Activated T-cell treated with anti-CD3 and anti-CD28 coated beads, Interleukin-2, amount 50 U/mL, for 24 hours (primary cell): ENCODE results near the gene CHST11.

Experiments used
- DNase-seq: peaks from one replicate; pipeline ENCODE4 v3.0.0-alpha.2; 2020
- H3K27ac Mint-ChIP-seq: 2 replicates; pipeline ENCODE4 v1.8.0; 2020; ENCODE audit warnings: mild to moderate bottlenecking, mixed read lengths
- H3K27me3 Mint-ChIP-seq: 2 replicates; pipeline ENCODE4 v1.8.0; 2020; ENCODE audit warnings: mixed read lengths
- H3K36me3 Mint-ChIP-seq: 2 replicates; pipeline ENCODE4 v1.8.0; 2020; ENCODE audit warnings: low read depth, mixed read lengths
- H3K4me1 Mint-ChIP-seq: 2 replicates; pipeline ENCODE4 v1.8.0; 2020; ENCODE audit warnings: low read depth, mixed read lengths
- H3K4me3 Mint-ChIP-seq: 2 replicates; pipeline ENCODE4 v1.8.0; 2020; ENCODE audit warnings: mild to moderate bottlenecking, moderate library complexity, mixed read lengths
- H3K9me3 Mint-ChIP-seq: 2 replicates; pipeline ENCODE4 v1.8.0; 2020; ENCODE audit warnings: mixed read lengths

The CHST11 gene

DNA sequence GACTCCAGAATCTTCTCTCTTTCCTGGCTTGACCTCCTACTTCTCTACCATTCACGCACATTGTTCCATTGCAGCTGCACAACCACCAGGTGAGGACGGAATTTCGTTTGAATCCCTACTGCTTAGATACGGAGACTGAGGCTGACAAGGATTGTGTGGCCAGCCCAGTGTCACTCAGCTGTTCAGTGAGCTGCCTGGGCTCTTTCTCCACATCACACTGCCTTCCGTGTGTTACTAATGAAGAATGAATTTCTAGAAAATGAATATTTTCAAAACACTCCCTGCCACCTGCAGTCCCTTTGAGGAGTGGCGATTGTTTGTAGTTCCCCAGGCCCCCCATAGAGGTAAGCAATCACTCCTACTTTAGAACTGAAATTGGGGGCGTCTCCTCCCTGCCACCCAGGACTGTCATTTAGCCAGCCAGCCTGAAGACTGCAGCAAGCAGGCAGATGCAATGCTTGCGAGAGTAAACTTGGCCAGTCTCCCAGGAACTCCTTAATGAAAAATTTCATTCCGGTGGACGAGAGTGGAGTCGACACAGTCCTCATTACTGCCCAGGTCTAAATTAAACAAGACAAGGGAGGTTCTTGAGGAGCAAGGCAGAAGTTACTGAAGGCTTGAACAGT, 261.7 kb downstream of the CHST11 start:
- Mint-ChIP-seq H3K9me3 (no peaks in the 10 kb centered on the region), H3K4me1 (peaks cover 51% of the 10 kb centered on the region), H3K4me3 (no peak overlapping the region), H3K27me3 (no peaks in the 10 kb centered on the region), H3K27ac (no peak overlapping the region), H3K36me3 (no peaks in the 10 kb centered on the region)
- no peak for DNase-seq

DNA sequence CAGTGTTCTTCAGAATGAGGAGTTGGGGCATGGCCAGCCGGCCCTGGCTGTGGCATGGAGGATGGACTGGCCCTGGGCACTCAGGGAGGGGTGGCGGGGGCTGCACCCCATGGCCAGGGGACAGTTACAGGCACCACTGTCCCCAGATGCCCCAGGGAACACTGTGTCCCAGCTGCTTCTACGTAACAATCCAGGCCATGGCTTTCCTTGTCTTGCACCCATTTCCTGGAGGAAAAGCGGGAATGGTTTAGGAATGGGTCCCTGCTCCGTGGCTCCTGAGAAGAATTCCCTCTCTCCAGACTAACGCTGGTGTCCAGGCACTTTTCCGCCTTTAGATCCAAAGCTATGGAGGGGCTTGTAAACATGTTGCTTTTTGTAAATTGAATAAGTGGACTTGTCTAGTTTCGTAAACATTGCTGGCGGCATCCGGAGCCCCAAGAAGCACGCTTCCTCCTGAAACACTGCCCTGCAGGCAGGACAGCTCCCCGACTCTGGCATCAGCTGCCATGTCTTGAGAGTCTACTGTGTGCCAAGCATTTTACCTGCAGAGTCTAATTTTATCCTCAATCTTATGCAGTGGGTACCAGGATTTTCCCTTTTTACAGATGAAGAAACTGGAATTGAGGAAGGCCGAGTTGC, 263.1 kb downstream of the CHST11 start:
- DNase-seq: no peak
- peak overlapping the region; percentile 74 for H3K4me3 Mint-ChIP-seq
- no peaks in the 10 kb centered on the region for H3K36me3 Mint-ChIP-seq
- H3K27ac Mint-ChIP-seq: peak overlapping the region; percentile 90
- no peaks in the 10 kb centered on the region for H3K27me3 Mint-ChIP-seq
- H3K4me1 Mint-ChIP-seq: peaks cover 50% of the 10 kb centered on the region
- H3K9me3 Mint-ChIP-seq: no peaks in the 10 kb centered on the region

DNA sequence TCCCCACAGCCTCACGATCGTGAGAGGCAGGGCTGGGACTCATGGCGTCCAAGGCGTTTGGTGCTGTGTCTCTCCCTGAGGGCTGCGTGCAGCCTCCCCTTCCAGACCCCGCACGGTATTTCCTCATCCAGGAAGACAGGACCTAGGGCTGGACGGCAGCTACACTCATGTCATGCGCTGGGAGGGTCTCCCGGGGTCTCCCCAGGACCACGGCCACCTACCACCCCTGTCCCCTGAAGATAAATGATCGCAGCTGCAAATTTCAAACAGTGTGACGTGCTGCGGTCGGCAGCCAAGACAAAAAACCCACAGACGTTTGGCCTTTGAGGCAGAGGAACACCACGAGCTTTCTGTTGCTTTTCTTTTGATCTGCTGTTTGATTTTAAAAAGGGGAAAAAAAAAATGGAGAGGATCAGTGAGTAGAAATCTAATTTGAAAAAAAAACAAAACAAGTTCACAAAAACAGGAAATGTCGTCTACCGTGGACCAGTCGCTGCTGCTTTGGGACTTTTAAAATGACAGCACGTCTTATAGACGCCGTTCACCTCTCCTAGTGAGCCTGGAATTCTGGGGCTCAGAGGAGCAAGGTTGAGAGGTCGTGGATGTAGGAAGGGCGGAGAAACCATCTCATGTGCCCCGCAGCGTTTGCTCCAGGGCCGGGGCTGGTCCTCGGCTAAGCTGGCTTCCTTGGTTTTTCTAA, 263.7 kb downstream of the CHST11 start:
- Mint-ChIP-seq H3K27ac (peak overlapping the region; percentile 90), H3K27me3 (no peaks in the 10 kb centered on the region), H3K4me3 (peak overlapping the region; percentile 74), H3K36me3 (no peaks in the 10 kb centered on the region), H3K9me3 (no peaks in the 10 kb centered on the region), H3K4me1 (peaks cover 54% of the 10 kb centered on the region)
- peak; percentile 68 for DNase-seq

DNA sequence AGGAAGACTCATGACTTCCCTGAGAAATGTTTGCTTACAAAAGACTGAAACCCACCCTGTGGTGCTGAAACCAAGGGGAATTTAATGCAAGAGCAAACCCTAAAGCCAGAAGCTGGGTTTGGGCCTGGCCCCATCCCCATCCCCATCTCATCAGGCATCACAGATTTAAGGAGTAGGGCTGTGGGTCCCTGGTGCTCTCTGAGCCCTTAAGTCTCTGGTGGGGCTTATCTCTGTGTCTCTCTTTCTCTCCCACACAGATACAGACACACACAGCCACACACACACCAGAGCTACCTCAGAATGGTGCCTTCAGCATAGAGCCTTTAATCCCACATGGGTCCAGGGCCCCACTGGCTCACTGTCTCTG, 264.3 kb downstream of the CHST11 start:
- Mint-ChIP-seq H3K27ac (peak overlapping the region; percentile 90), H3K36me3 (no peaks in the 10 kb centered on the region), H3K4me1 (peaks cover 51% of the 10 kb centered on the region), H3K4me3 (peak overlapping the region; percentile 74), H3K9me3 (no peaks in the 10 kb centered on the region), H3K27me3 (no peaks in the 10 kb centered on the region)
- no peak for DNase-seq

DNA sequence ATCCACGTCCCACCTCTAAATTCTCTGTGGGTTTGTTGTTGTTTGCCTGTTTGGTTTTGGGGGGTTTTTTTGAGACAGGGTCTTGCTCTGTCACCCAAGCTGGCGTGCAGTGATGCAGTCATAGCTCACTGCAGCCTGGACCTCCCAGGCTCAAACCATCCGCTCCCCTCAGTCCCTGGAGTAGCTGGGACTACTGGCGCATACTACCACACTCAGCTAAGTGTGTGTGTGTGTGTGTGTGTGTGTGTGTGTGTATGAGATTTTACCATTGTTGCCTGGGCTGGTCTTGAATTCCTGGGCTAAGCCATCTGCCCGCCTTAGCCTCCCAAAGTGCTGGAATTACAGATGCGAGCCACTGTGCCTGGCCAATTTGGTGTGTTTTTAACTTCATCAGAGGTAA, 265.2 kb downstream of the CHST11 start:
- H3K9me3 Mint-ChIP-seq: no peaks in the 10 kb centered on the region
- DNase-seq: no peak
- H3K27me3 Mint-ChIP-seq: no peaks in the 10 kb centered on the region
- no peaks in the 10 kb centered on the region for H3K36me3 Mint-ChIP-seq
- peak overlapping the region; percentile 90 for H3K27ac Mint-ChIP-seq
- no peak overlapping the region for H3K4me3 Mint-ChIP-seq
- H3K4me1 Mint-ChIP-seq: peaks cover 52% of the 10 kb centered on the region

DNA sequence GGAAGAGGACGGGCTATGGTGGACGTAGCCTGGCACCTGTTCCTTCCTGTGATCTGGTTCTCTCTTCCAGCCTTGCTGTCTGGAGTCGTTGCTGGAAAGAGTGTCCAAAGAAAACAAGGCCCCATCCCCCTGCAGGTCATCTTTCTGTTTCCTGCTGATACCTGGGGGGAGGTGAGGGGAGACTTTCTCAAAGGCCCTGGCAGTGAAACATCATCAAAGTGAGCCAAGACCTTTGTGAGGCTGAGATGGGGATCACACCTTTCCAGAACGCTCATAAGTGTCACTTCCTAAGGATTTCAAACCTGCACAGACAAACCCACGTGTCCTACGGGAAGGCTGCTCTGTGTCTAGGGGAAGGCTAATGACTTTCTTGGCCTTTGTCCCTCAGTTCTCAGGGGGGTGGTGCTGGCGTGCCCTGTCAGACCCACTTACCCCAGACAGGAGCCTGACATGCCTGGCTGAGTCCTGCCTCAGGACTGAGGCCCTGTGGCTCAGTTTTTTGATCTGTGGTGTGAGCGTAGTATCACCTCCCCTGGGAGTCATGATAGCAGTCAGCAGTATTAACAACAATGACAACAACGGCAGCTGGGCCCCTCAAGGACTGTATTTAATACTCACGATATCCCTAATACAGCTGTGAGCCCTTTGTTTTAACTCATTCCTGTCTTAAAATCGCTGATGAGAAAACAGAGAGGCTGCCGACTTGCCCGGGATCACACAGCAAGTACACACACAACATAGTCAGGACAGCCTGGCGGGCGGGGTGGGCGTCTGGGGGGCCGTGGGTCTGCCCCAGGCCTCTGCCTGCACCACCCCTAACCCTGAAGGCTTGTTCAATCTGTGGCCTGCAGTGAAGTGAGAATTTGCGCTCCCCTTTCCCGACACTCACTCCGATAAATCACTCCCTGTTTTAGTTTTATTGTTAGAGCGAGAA, 266.1 kb downstream of the CHST11 start:
- H3K4me1 Mint-ChIP-seq: peaks cover 54% of the 10 kb centered on the region
- no peak overlapping the region for H3K4me3 Mint-ChIP-seq
- H3K27me3 Mint-ChIP-seq: no peaks in the 10 kb centered on the region

DNA sequence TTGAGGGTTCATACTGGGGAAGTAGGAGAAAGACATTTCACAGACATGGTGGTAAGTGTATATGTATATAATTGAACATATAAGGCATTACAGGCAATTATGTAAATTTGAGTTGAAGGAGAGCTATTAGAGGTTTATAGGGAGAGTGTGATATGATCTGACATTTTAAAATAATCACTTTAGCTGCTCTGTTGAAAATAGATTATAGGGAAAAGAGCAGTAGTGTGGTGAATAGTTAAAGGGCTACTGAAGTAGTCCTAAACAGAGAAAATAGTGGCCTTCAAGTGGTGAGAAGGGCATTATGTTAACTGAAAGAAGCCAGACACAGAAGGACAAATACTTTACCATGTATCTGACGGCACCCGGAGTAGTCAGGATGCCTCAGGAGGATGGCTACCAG, 267.1 kb downstream of the CHST11 start:
- Mint-ChIP-seq H3K27ac (no peak overlapping the region), H3K36me3 (peaks cover 3% of the 10 kb centered on the region)
- no peak for DNase-seq

More for the DNA sequence above, 266.1 kb downstream of the CHST11 start:
- Mint-ChIP-seq H3K36me3 (peaks cover 1% of the 10 kb centered on the region), H3K9me3 (no peaks in the 10 kb centered on the region), H3K27ac (peak overlapping the region; percentile 68)
- no peak for DNase-seq

DNA sequence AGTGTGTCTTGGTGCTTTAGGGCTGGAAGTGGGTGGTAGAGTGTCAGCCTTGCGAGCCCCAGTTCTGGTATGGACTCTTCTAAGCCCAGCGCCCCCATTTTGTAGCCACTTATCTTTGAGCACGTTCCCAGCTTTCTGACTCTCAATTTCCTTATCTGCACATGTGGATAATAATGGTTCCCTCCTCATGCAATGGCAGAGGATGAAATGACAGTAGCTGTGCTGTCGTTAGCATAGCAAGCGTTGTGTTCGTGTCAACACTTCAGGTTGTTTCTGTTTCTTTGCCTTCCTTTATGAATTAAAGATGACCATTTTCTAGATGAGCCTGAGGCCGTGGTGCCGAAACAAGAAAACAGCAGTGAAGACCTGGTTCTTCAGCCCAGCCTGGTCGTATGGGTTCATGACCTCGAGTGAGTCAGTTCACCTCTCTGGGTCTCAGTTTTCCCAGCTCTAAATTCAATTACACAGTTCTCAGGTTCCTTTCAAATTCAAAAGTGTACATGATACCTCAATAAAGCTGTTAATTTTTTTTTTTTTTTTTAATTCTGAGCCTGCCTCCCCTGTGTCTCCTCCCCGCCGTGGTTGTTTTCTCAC, 268.3 kb downstream of the CHST11 start:
- no peak for DNase-seq
- Mint-ChIP-seq H3K27me3 (no peaks in the 10 kb centered on the region), H3K36me3 (peaks cover 5% of the 10 kb centered on the region), H3K27ac (no peak overlapping the region), H3K4me3 (no peak overlapping the region), H3K4me1 (peaks cover 48% of the 10 kb centered on the region), H3K9me3 (no peaks in the 10 kb centered on the region)

More for the DNA sequence above, 267.1 kb downstream of the CHST11 start:
- no peaks in the 10 kb centered on the region for H3K9me3 Mint-ChIP-seq
- no peak overlapping the region for H3K4me3 Mint-ChIP-seq
- H3K27me3 Mint-ChIP-seq: no peaks in the 10 kb centered on the region
- peaks cover 52% of the 10 kb centered on the region for H3K4me1 Mint-ChIP-seq

DNA sequence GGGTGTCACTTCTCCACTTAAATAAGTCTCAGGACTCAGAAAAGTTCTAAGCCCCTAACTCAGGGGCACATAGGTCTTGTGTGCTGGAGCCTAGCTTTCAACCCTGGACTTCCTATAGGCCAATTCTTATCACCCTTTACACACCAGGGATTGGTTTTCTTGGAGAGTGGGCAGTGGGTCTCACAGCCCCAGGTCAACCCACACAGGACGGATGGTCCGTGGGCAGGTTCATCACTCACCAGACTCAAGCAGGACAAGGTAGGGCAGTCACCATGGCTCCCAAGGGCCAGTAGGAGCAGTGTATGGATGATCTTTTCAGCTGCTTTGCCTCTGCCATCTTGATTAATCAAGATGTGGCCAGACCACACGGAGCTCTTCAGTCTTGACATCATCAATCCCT, 268.9 kb downstream of the CHST11 start:
- H3K9me3 Mint-ChIP-seq: no peaks in the 10 kb centered on the region

DNA sequence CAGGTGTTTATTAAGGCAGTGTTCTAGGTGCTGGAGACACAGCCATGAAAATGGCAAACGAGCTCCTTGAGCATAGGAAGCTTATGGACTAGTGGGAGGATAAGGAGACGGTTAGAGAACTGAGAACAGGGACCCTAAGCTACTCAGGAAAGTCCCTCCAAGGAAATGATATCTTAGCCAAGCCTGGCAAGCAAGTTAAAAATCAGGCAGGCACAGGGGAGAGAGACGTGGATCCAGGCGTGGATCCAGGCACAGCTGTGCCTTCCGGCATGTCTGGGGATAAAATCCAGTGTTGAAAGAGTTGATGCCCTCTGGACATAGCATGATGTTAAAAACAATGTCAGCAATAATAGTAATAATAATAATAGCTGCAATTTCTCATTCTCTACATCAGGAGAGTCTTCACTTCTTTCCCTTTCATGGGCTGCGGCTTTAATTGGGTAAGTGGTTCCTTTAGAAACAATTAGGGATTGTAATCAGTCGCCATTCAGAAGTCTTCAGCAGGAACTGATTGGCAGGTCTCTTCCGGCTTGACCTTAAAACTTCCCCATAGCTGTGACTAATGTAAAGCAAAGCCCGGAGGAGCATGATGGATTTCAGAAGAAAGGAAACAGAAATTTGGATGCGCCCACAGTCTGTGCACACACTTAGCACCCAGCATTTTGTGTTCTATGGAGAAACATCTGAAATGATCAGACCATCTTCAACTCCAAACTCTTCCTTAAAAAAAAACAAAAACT, 271.1 kb downstream of the CHST11 start:
- Mint-ChIP-seq H3K27ac (no peak overlapping the region), H3K27me3 (no peaks in the 10 kb centered on the region), H3K4me3 (no peak overlapping the region), H3K9me3 (no peaks in the 10 kb centered on the region), H3K36me3 (peaks cover 5% of the 10 kb centered on the region), H3K4me1 (peaks cover 31% of the 10 kb centered on the region)
- DNase-seq: no peak

More for the DNA sequence above, 268.9 kb downstream of the CHST11 start:
- Mint-ChIP-seq H3K4me1 (peaks cover 43% of the 10 kb centered on the region), H3K36me3 (peaks cover 5% of the 10 kb centered on the region), H3K4me3 (no peak overlapping the region), H3K27ac (no peak overlapping the region), H3K27me3 (no peaks in the 10 kb centered on the region)
- DNase-seq: no peak

DNA sequence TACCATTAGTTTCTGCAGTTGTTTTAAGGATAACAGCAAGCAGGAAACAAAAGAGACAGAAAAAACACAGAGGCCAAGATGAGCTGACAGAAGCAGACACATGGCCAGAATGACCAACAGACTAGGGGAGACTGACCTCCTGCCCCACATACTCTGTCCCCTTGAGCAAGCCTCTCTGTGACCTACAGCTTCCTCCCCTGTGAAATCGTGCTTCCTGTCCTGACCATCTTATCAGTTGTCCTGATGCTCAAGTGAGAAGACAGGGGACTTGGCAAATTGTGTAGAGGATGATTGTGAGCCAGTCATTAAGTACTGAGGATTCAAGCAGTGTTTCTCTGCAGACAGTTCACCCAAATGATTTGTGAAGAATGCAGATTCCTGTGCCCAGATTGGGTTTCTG, 272.3 kb downstream of the CHST11 start:
- H3K27me3 Mint-ChIP-seq: no peaks in the 10 kb centered on the region
- DNase-seq: no peak
- peaks cover 32% of the 10 kb centered on the region for H3K4me1 Mint-ChIP-seq
- H3K27ac Mint-ChIP-seq: no peak overlapping the region
- peaks cover 5% of the 10 kb centered on the region for H3K36me3 Mint-ChIP-seq
- H3K9me3 Mint-ChIP-seq: no peaks in the 10 kb centered on the region
- H3K4me3 Mint-ChIP-seq: no peak overlapping the region

DNA sequence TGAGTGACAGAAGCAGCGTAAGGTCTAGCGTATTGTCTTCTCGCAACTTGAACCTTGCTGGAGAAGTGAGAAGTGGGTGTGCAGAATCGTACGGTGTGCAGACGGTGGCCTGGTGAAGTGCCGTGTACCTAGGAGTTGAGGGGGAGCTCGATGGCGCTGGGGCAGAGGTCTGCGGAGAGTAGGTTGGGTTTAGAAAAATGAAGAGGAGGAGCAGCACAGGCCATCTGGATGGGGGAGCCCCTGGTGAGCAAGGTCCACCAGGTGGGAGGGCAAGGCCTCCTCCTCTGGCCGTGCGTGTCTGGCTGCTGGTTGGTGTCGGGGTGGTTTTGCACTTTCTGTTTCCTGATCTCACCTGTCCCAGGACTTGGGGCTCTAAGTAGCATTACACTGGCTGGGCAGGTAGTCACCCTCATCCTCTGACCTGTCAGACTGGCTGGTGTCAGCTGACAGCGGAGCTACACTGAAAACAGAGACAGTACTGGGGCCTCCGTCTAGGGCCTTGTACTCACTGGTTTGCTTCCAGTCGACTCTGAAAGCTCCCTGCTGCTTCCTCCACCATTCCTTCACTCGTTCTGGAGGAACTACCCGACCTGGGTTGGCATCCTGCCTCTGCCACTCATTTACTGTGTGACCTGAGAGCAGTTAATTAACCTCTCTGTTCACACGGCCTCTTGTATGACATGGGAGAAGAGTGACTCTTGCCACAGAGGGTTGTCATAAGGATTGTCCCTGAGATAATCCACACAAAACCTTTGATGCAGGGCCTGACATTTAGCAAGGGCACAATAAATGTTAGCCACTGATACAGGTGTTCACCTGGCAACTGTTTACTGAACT, 273.1 kb downstream of the CHST11 start:
- Mint-ChIP-seq H3K27me3 (no peaks in the 10 kb centered on the region), H3K27ac (no peak overlapping the region), H3K4me3 (no peak overlapping the region), H3K4me1 (peaks cover 35% of the 10 kb centered on the region), H3K9me3 (no peaks in the 10 kb centered on the region), H3K36me3 (peaks cover 5% of the 10 kb centered on the region)
- DNase-seq: no peak

DNA sequence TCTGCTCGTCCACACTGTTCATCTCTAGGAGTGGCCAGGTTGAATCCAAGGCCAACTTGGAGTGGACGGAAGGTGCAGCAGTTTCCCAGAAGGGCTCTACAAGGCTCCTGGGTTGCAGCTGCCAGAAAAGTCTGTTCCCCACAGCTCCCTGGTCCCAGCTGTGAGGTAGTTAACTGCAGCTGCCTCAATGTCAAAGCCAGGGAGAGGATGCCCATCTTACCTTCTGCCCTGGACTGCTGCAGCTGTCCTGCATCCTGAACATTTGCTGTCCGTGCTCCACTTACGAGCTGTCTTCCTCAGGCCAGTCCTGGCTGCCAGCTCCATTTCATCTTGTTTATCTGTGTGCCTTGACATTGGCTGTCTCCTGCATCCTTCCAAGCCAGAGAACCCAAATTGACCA, 274.0 kb downstream of the CHST11 start:
- Mint-ChIP-seq H3K27me3 (no peaks in the 10 kb centered on the region), H3K27ac (no peak overlapping the region), H3K4me1 (peaks cover 40% of the 10 kb centered on the region), H3K4me3 (no peak overlapping the region), H3K36me3 (peaks cover 5% of the 10 kb centered on the region), H3K9me3 (no peaks in the 10 kb centered on the region)
- DNase-seq: no peak
